Epithelial cell of prostate (primary cell): Measurements from ENCODE around the gene SQSTM1.

Source experiments
- DNase-seq: peaks from one replicate; pipeline ENCODE4 v3.0.0-alpha.2; 2011; ENCODE audit warnings: low read depth, low spot score
- H3K27ac ChIP-seq: fragments of 450-650 bp; 2 replicates; pipeline ENCODE4 v1.5.1; 2017; ENCODE audit warnings: mild to moderate bottlenecking

Gene SQSTM1

GRCh38 chr5:179805070-179805528 is 15.6 kb upstream of the SQSTM1 start:
- peak overlapping the region; percentile 92 for H3K27ac ChIP-seq
- no peak for DNase-seq

GRCh38 chr5:179805529-179806249 is 15.0 kb upstream of the SQSTM1 start:
- DNase-seq = no peak
- peak overlapping the region; percentile 92 for H3K27ac ChIP-seq

GRCh38 chr5:179806250-179807048 is 14.3 kb upstream of the SQSTM1 start, which contains the start of gene MGAT4B:
MGAT4B (minus strand) TSS chr5:179806866; CDS start chr5:179806583, 283 bp downstream.
- DNase-seq = no peak

GRCh38 chr5:179812135-179812825 is 8.4 kb upstream of the SQSTM1 start:
- no peak overlapping the region for H3K27ac ChIP-seq

More at GRCh38 chr5:179806250-179807048, 14.3 kb upstream of the SQSTM1 start, which contains the start of gene MGAT4B:
- peak within 1 kb of the TSS; percentile 92 for H3K27ac ChIP-seq

GRCh38 chr5:179812997-179813607 is 7.6 kb upstream of the SQSTM1 start:
- no peak overlapping the region for H3K27ac ChIP-seq
- DNase-seq = no peak

More at GRCh38 chr5:179812135-179812825, 8.4 kb upstream of the SQSTM1 start:
- no peak for DNase-seq

GRCh38 chr5:179814090-179814489 is 6.6 kb upstream of the SQSTM1 start:
- no peak overlapping the region for H3K27ac ChIP-seq
- no peak for DNase-seq

GRCh38 chr5:179815491-179816249 is 5.0 kb upstream of the SQSTM1 start:
- DNase-seq = no peak

GRCh38 chr5:179816401-179816795 is 4.3 kb upstream of the SQSTM1 start:
- DNase-seq = no peak
- no peak overlapping the region for H3K27ac ChIP-seq

More at GRCh38 chr5:179815491-179816249, 5.0 kb upstream of the SQSTM1 start:
- H3K27ac ChIP-seq = no peak overlapping the region

GRCh38 chr5:179816796-179817469 is 3.8 kb upstream of the SQSTM1 start:
- DNase-seq = no peak
- H3K27ac ChIP-seq = no peak overlapping the region

- no peak for DNase-seq
- H3K27ac ChIP-seq = no peak overlapping the region
Observed at GRCh38 chr5:179817470-179817840, 3.2 kb upstream of the SQSTM1 start.

GRCh38 chr5:179817890-179818745 is 2.6 kb upstream of the SQSTM1 start:
- peak overlapping the region; percentile 84 for H3K27ac ChIP-seq
- no peak for DNase-seq

- DNase-seq = peak; percentile 81
- H3K27ac ChIP-seq = peak overlapping the region; percentile 84
Observed at GRCh38 chr5:179818746-179819295, 1.9 kb upstream of the SQSTM1 start.

GRCh38 chr5:179819296-179820126 is 1.2 kb upstream of the SQSTM1 start:
- no peak for DNase-seq
- H3K27ac ChIP-seq = peak overlapping the region; percentile 84

- H3K27ac ChIP-seq = peak overlapping the region; percentile 84
- no peak for DNase-seq
Observed at GRCh38 chr5:179820127-179820482, 600 bp upstream of the SQSTM1 start.

GRCh38 chr5:179821298-179822058 is 773 bp downstream of the SQSTM1 start:
- H3K27ac ChIP-seq = peak overlapping the region; percentile 84
- DNase-seq = peak; percentile 74

GRCh38 chr5:179822059-179822432 is 1.3 kb downstream of the SQSTM1 start:
- DNase-seq = no peak
- H3K27ac ChIP-seq = peak overlapping the region; percentile 84
